Heart right ventricle (tissue), 16 donors: ENCODE measurements around the gene SLC12A6. TPM values are rescaled to one million over a fixed set of nuclear protein-coding genes. Genes with fewer than 3 reads are reported as not detected.

Experiments
- ATAC-seq, 8 donors: fragments of 200-7000 bp; cut with Tn5 transposase; one replicate each; pipeline ENCODE4 v1.9.1; 2020; ENCODE audit warnings: mild to moderate bottlenecking in 8 of 8, moderate library complexity in 8 of 8, moderate number of reproducible peaks in 1 of 8
- DNase-seq, 2 donors: peaks; one replicate each; pipeline ENCODE4 v3.0.0-alpha.2; 2020
- H3K27ac ChIP-seq, 10 donors: fragments of 200-600 bp; sonication (generic) in 2 of 10; one replicate each; pipeline versions ENCODE4 v1.5.0 to v1.8.0; 2020 to 2022; ENCODE audit warnings: mild to moderate bottlenecking in 3 of 10
- H3K27me3 ChIP-seq, 7 donors: fragments of 200-600 bp; one replicate each; pipeline ENCODE4 v1.8.0; 2021 to 2022; ENCODE audit warnings: mild to moderate bottlenecking in 2 of 7
- H3K36me3 ChIP-seq, 9 donors: fragments of 200-600 bp; sonication (generic) in 1 of 9; one replicate each; pipeline versions ENCODE4 v1.5.0 to v1.8.0; 2020 to 2022; ENCODE audit warnings: mild to moderate bottlenecking in 2 of 9
- H3K4me1 ChIP-seq, 9 donors: fragments of 200-600 bp; sonication (generic) in 1 of 9; one replicate each; pipeline versions ENCODE4 v1.5.0 to v1.8.0; 2020 to 2022; ENCODE audit warnings: mild to moderate bottlenecking in 4 of 9
- H3K4me3 ChIP-seq, 10 donors: fragments of 200-600 bp; sonication (generic) in 2 of 10; one replicate each; pipeline versions ENCODE4 v1.5.0 to v1.8.0; 2020 to 2022; ENCODE audit warnings: mild to moderate bottlenecking in 7 of 10, moderate library complexity in 2 of 10
- H3K9me3 ChIP-seq, 11 donors: fragments of 200-600 bp in 10 of 11; sonication (generic) in 2 of 11; one replicate each; pipeline versions ENCODE4 v1.5.0 to v1.8.0; 2013 to 2022; ENCODE audit warnings: mild to moderate bottlenecking in 2 of 11, control low read depth in 1 of 11, moderate library complexity in 1 of 11
- CTCF ChIP-seq, 9 donors: fragments of 200-600 bp; sonication (generic) in 2 of 9; IDR thresholded peaks; one replicate each; pipeline versions ENCODE4 v1.5.0 to v1.8.0; 2021 to 2022; ENCODE audit warnings: antibody characterized with exemption in 9 of 9, mild to moderate bottlenecking in 5 of 9, moderate library complexity in 1 of 9
- WGBS, 2 donors: extraction: QIAGEN DNeasy Blood & Tissue Kit; methylation state at CpG; one replicate each; pipeline ENCODE4 v1.1.7; 2013; ENCODE audit warnings: inconsistent platforms in 1 of 2; 5-methylcytosine and 5-hydroxymethylcytosine counted together
- intact Hi-C, 10 donors: fragments of 100-400 bp; cut with DNase I; formaldehyde crosslinking; loops; one replicate each; pipeline versions ENCODE4 v1.11.1 to v1.14.2; 2022
- polyA plus RNA-seq, 2 donors: library from polyadenylated mRNA; stranded (reverse); fragments of 200-250 nt; gene quantifications; one replicate each; pipeline ENCODE4 v1.2.3, GENCODE V29; 2013
- total RNA-seq, 10 donors: library from RNA; stranded (reverse); fragmentation: NEBNext Ultra II Directional in 3 of 10; extraction: Animal tissue kit (Norgen Biotek cat#: 25700) in 3 of 10; gene quantifications; one replicate each; pipeline versions ENCODE4 v1.2.1 to v1.2.4, GENCODE V29; 2021 to 2023
- donor health status: Arrhythmogenic right ventricular cardiomyopathy.
- donor health status: ischemic (EF 13 %, LVEDD 7.1; RV severe dilation, severe dysfunction).
- donor health status: healthy with polysubstance abuse.
- donor health status: DM: no; HTN: yes; CAD: no.
- donor health status: DM: no; HTN: no; CAD: no.
- donor health status: ischemic (EF 25% LVEDD 6.9; RV normal size, moderate dysfunction).
- donor health status: ischemic (EF 25% LVEDD 5.7; RV mildly dilated, moderate dysfunction).
- donor health status: healthy.
- donor health status: DM: yes; HTN: yes; CAD: no.
- donor health status: Ischemic cardiomyopathy.
- donor health status: ischemic (EF 35%, LVEDD 5.7; RV mildly dilated, moderate dysfunction).
- donor health status: nonischemic (EF 11% LVEDD 7.7; RV severe dilation, severe dysfunction).
- donor health status: DM: yes; HTN: yes; CAD: no.
- donor health status: PGD.
- donor health status: ischemic (EF 29% LVEDD 5.4; RV normal size, mild dysfunction).
- donor health status: nonischemic (EF 23%, LVEDD 6.1; RV moderate dilation, normal function).

The SLC12A6 gene
- total and polyA plus RNA-seq, 12 donors: 3.4 to 33.6 (median 24.3) TPM

DNA sequence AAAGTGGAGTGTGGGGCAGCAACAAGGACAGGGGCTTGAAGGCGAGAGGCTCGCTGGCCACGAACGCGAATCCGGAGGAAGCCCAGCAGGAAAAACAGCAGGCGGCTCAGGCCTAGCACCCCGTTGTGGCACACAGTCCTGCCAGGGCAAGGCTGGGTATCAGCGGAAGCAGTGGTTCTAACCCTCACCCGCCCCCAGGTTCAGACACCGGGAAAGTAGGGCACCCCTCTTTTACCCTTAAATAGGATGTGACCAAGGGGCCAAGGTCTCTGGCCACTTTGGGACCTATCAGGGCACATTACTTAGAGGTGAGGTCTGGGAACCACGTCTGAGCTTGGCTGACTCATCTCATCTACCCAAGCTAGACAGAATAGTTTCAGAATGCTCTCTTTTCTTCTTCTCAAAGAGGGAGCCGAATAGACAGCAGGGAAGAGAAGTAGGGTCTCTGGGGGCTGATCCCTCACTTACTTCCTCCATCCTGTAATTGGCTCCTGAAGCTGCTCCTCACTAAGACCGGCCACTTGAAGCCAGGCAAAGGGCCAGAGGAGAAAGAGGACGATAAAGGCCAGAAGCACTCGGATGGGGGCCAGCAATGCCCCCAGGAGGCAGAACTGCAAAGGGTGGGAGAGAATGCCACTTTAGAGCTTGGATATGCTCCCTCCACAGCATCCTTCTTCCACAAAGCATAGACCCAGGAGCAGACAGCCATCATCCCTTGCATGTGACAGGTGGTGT, 27.7 kb upstream of the SLC12A6 start:
- peak overlapping the region in 8 of 10 donors; percentile 82 to 99 (median 95) for H3K4me3 ChIP-seq
- H3K27me3 ChIP-seq: no peaks in the 10 kb centered on the region
- H3K36me3 ChIP-seq: peaks cover 0 to 39% (median 15%) of the 10 kb centered on the region in 9 donors
- 69 to 76% methylated on average over 16 of the region's 16 CpGs for WGBS, 2 donors
- intact Hi-C loops: loop anchor here in 8 of 10 donors (2.0 to 10.0 kb wide), 10 partner anchors 20 to 602 kb away; partner anchors contain the start of genes EMC7 (in 4 of the 8), PGBD4 (in 4 of the 8), AQR (in 1 of the 8) and GOLGA8B (in 1 of the 8)
- DNase-seq (peak; percentile 45 to 59), ATAC-seq (peak in 4 of 8 donors; percentile 22 to 34 (median 34))
- TF ChIP-seq CTCF (IDR thresholded peaks at IDR 0.05): no peak
- no peaks in the 10 kb centered on the region for H3K9me3 ChIP-seq
- H3K27ac ChIP-seq: peak overlapping the region; percentile 6 to 100 (median 99)
- H3K4me1 ChIP-seq: peaks cover 0 to 26% (median 23%) of the 10 kb centered on the region in 9 donors

DNA sequence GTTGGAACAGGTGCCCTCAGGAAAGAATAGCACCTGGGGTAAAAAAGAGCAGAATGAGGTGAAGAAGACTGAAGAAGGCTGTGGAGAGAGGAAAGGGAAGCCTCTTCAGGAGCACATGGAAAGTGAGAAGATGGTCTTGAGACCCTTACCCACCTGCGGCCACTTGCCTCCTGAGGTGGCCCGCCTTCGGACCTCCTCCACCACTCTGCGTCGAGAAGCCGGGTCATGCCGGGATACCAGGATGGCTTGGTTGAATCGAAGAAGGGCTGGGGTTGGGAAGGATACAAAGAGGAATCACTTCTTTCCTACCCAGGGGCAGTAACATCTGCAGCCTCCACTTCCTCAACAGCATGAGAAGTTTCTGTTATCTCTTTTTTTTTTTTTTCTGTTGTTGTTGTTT, 26.5 kb upstream of the SLC12A6 start:
- no peak for TF ChIP-seq CTCF (IDR thresholded peaks at IDR 0.05)
- DNase-seq (no peak), ATAC-seq (no peak)
- H3K36me3 ChIP-seq: peaks cover 0 to 51% (median 25%) of the 10 kb centered on the region in 9 donors
- H3K27me3 ChIP-seq: no peaks in the 10 kb centered on the region
- 93% methylated on average over 8 of the region's 8 CpGs for WGBS, 2 donors
- intact Hi-C loops: loop anchor here in 6 of 10 donors (2.0 to 10.0 kb wide), 4 partner anchors 19 to 259 kb away; partner anchors contain the start of genes EMC7 (in 3 of the 6), PGBD4 (in 3 of the 6) and GOLGA8B (in 1 of the 6)
- H3K4me1 ChIP-seq: peaks cover 0 to 26% (median 23%) of the 10 kb centered on the region in 9 donors
- no peak overlapping the region for H3K27ac ChIP-seq
- no peak overlapping the region for H3K4me3 ChIP-seq
- no peaks in the 10 kb centered on the region for H3K9me3 ChIP-seq

- 80 to 84% methylated on average over 10 of the region's 10 CpGs for WGBS, 2 donors
- DNase-seq: no peak
Observed at GRCh38 chr15:34362047-34362773, 24.6 kb upstream of the SLC12A6 start.

More at GRCh38 chr15:34362047-34362773, 24.6 kb upstream of the SLC12A6 start:
- intact Hi-C loops: loop anchor here in 6 of 10 donors (10.0 kb wide), 3 partner anchors 117 to 257 kb away; partner anchors contain the start of genes EMC7 (in 3 of the 6), PGBD4 (in 3 of the 6) and GOLGA8B (in 1 of the 6)
- H3K4me3 ChIP-seq: no peak overlapping the region
- H3K27me3 ChIP-seq: no peaks in the 10 kb centered on the region
- H3K9me3 ChIP-seq: no peaks in the 10 kb centered on the region
- TF ChIP-seq CTCF (IDR thresholded peaks at IDR 0.05): no peak
- H3K27ac ChIP-seq: no peak overlapping the region
- H3K36me3 ChIP-seq: peaks cover 0 to 70% (median 28%) of the 10 kb centered on the region in 9 donors
- ATAC-seq: no peak
- H3K4me1 ChIP-seq: peaks cover 0 to 21% (median 16%) of the 10 kb centered on the region in 9 donors
